T-cell (primary cell): ENCODE results near the gene ABCC2. TPM values are rescaled to one million over a fixed set of nuclear protein-coding genes. Genes with fewer than 3 reads are reported as not detected.
"Not testable (repeated sequence)": the region's sequence is repeated elsewhere in the genome, so short reads cannot be mapped to it uniquely, and the experiment has no call there.

Experiments
- ATAC-seq, 4 experiments: fragments of 200-7000 bp in 3 of 4; fragments of 150-1000 bp in 1 of 4; cut with Tn5 transposase; replicated peaks in 1 of 4; 1 replicate in 3 of 4; 2 replicates in 1 of 4; pipeline ENCODE4 v1.10.0; 2021; ENCODE audit warnings: moderate library complexity in 3 of 4, mild to moderate bottlenecking in 2 of 4, moderate number of reproducible peaks in 1 of 4
- CTCF ChIA-PET, 2 donors: fragments of 300-600 bp; sonication (Branson Sonifier 250); formaldehyde crosslinking; loops; one replicate each; lab custom pipeline; 2022; ENCODE audit warnings: antibody characterized with exemption in 2 of 2; lab: Charles Lee
- POLR2A ChIA-PET, 2 donors: fragments of 300-600 bp; sonication (Branson Sonifier 250); formaldehyde crosslinking; loops; one replicate each; lab custom pipeline; 2022; ENCODE audit warnings: antibody characterized with exemption in 2 of 2; lab: Charles Lee
- DNase-seq, 35 experiments: peaks; one replicate each; pipeline versions ENCODE4 v3.0.0 to v3.0.0-alpha.2; 2013 to 2023
- H3K27ac ChIP-seq: one replicate; pipeline ENCODE4 v1.5.1; 2013; ENCODE audit warnings: low read length
- H3K27me3 ChIP-seq, 2 experiments: replicated peaks in 1 of 2; 1 replicate in 1 of 2; 2 replicates in 1 of 2; pipeline versions ENCODE4 v1.6.1 to v1.7.0; 2013; ENCODE audit warnings: low read length in 1 of 2, mixed read lengths in 1 of 2; ENCODE audit not compliant: control insufficient read depth in 2 of 2, insufficient read depth in 2 of 2; ENCODE audit errors: extremely low read depth in 1 of 2
- H3K36me3 ChIP-seq, 2 donors: 1 replicate in 1 of 2; 2 replicates in 1 of 2; pipeline versions ENCODE4 v1.6.1 to v1.7.0; 2013; ENCODE audit warnings: low read length in 1 of 2; ENCODE audit not compliant: control insufficient read depth in 2 of 2, insufficient read depth in 1 of 2; ENCODE audit errors: extremely low read depth in 1 of 2
- H3K4me1 ChIP-seq, 2 experiments: 1 replicate in 1 of 2; 2 replicates in 1 of 2; pipeline versions ENCODE4 v1.6.1 to v1.7.0; 2013; ENCODE audit warnings: low read length in 2 of 2, mixed read lengths in 1 of 2; ENCODE audit not compliant: insufficient read depth in 2 of 2, control insufficient read depth in 1 of 2; ENCODE audit errors: extremely low read depth in 1 of 2
- H3K4me3 ChIP-seq, 2 donors: 1 replicate in 1 of 2; 2 replicates in 1 of 2; pipeline versions ENCODE4 v1.5.1 to v1.7.0; 2013; ENCODE audit warnings: mild to moderate bottlenecking in 2 of 2, low read length in 1 of 2, moderate library complexity in 1 of 2; ENCODE audit not compliant: control insufficient read depth in 1 of 2; ENCODE audit errors: extremely low read depth in 1 of 2
- H3K9me3 ChIP-seq: 2 replicates; pipeline ENCODE4 v1.7.0; 2013
- H3K27ac Mint-ChIP-seq, 2 donors: one replicate each; pipeline ENCODE4 v1.8.0; 2020 to 2021; ENCODE audit warnings: mild to moderate bottlenecking in 2 of 2, mixed read lengths in 2 of 2
- H3K27me3 Mint-ChIP-seq, 2 donors: one replicate each; pipeline ENCODE4 v1.8.0; 2021 to 2022; ENCODE audit warnings: mixed read lengths in 2 of 2
- H3K36me3 Mint-ChIP-seq: one replicate; pipeline ENCODE4 v1.8.0; 2021; ENCODE audit warnings: mixed read lengths
- H3K4me1 Mint-ChIP-seq, 3 donors: one replicate each; pipeline ENCODE4 v1.8.0; 2020 to 2022; ENCODE audit warnings: mixed read lengths in 3 of 3, mild to moderate bottlenecking in 1 of 3
- H3K4me3 Mint-ChIP-seq, 3 donors: one replicate each; pipeline ENCODE4 v1.8.0; 2020 to 2022; ENCODE audit warnings: mild to moderate bottlenecking in 3 of 3, mixed read lengths in 3 of 3, moderate library complexity in 3 of 3
- H3K9me3 Mint-ChIP-seq, 3 donors: one replicate each; pipeline ENCODE4 v1.8.0; 2020 to 2022; ENCODE audit warnings: mixed read lengths in 3 of 3
- WGBS: methylation state at CpG from one replicate; pipeline ENCODE4 v1.1.5; 2013; ENCODE audit warnings: missing lambda C conversion rate; ENCODE audit not compliant: insufficient coverage; 5-methylcytosine and 5-hydroxymethylcytosine counted together
- total RNA-seq, 35 experiments: library from RNA in 6 of 35; stranded (reverse) in 6 of 35; fragments of 120-200 nt in 1 of 35; gene quantifications; one replicate each; pipeline versions ENCODE4 v1.2.1 to v1.2.4 and lab custom pipeline; 2013 to 2026

Gene ABCC2
- total RNA-seq, 5 donors from 2014 or later (not counting 1 experiment from before 2014, with no cell fraction given): 2.8 to 5.6 (median 4.0) TPM

- ATAC-seq (no peak), DNase-seq (no peak)
- H3K27me3 Mint-ChIP-seq: peaks cover 3 to 15% of the 10 kb centered on the region in 2 donors
- no peaks in the 10 kb centered on the region for H3K9me3 Mint-ChIP-seq
- H3K4me1 Mint-ChIP-seq: no peaks in the 10 kb centered on the region
- H3K36me3 Mint-ChIP-seq: no peaks in the 10 kb centered on the region
- no peaks in the 10 kb centered on the region for H3K9me3 ChIP-seq
- POLR2A ChIA-PET: no interaction called here
- no peaks in the 10 kb centered on the region for H3K4me1 ChIP-seq
- H3K4me3 Mint-ChIP-seq: no peak overlapping the region
- CTCF ChIA-PET: interaction anchor here (0.6 to 1.3 kb wide), 5 partner anchors 11 to 187 kb away, joined by 3 to 6 read pairs (median 4); no protein-coding TSS in a partner anchor
- no peak overlapping the region for H3K27ac ChIP-seq
- WGBS: 89% methylated on average over 3 of the region's 8 CpGs
- H3K27ac Mint-ChIP-seq: no peak overlapping the region
- no peaks in the 10 kb centered on the region for H3K36me3 ChIP-seq
- no peak overlapping the region for H3K4me3 ChIP-seq
- peaks cover 0 to 4% of the 10 kb centered on the region in 2 experiments for H3K27me3 ChIP-seq
These were observed 76.4 kb downstream of the ABCC2 start for GRCh38 chr10:99858849-99859248.

GRCh38 chr10:99859585-99859984 is 77.1 kb downstream of the ABCC2 start:
- no peaks in the 10 kb centered on the region for H3K4me1 ChIP-seq
- no peaks in the 10 kb centered on the region for H3K9me3 ChIP-seq
- H3K27me3 ChIP-seq: peaks cover 0 to 4% of the 10 kb centered on the region in 2 experiments
- H3K4me3 Mint-ChIP-seq: no peak overlapping the region
- ATAC-seq (no peak), DNase-seq (peak in 1 of 35 experiments; percentile 20)
- CTCF ChIA-PET: interaction anchor here (0.6 to 1.3 kb wide), 5 partner anchors 11 to 186 kb away, joined by 3 to 6 read pairs (median 4); no protein-coding TSS in a partner anchor
- no peaks in the 10 kb centered on the region for H3K9me3 Mint-ChIP-seq
- peaks cover 9 to 22% of the 10 kb centered on the region in 2 donors for H3K27me3 Mint-ChIP-seq
- H3K36me3 ChIP-seq: no peaks in the 10 kb centered on the region
- H3K4me1 Mint-ChIP-seq: no peaks in the 10 kb centered on the region
- no peak overlapping the region for H3K4me3 ChIP-seq
- 17% methylated on average over 3 of the region's 5 CpGs for WGBS
- POLR2A ChIA-PET: no interaction called here
- no peak overlapping the region for H3K27ac Mint-ChIP-seq
- H3K27ac ChIP-seq: no peak overlapping the region
- H3K36me3 Mint-ChIP-seq: no peaks in the 10 kb centered on the region

GRCh38 chr10:99860466-99860865 is 78.0 kb downstream of the ABCC2 start:
- H3K4me3 Mint-ChIP-seq: no peak overlapping the region
- no peak overlapping the region for H3K27ac Mint-ChIP-seq
- POLR2A ChIA-PET: no interaction called here
- Histone ChIP-seq H3K27me3 (peaks cover 0 to 4% of the 10 kb centered on the region in 2 experiments), H3K9me3 (no peaks in the 10 kb centered on the region), H3K27ac (no peak overlapping the region), H3K36me3 (no peaks in the 10 kb centered on the region), H3K4me3 (no peak overlapping the region), H3K4me1 (no peaks in the 10 kb centered on the region)
- no peaks in the 10 kb centered on the region for H3K4me1 Mint-ChIP-seq
- WGBS: 75% methylated on average over 2 of the region's 8 CpGs
- no peak for DNase-seq
- peaks cover 0 to 1% (median 0%) of the 10 kb centered on the region in 3 donors for H3K9me3 Mint-ChIP-seq
- CTCF ChIA-PET: interaction anchor here in 1 of 2 donors (1.3 kb wide), 1 partner anchor 10 kb away, joined by 5 read pairs; no protein-coding TSS in a partner anchor
- no peak for ATAC-seq
- peaks cover 16 to 28% of the 10 kb centered on the region in 2 donors for H3K27me3 Mint-ChIP-seq
- H3K36me3 Mint-ChIP-seq: no peaks in the 10 kb centered on the region

- H3K27ac Mint-ChIP-seq, ATAC-seq, H3K27ac ChIP-seq, CTCF ChIA-PET, H3K36me3 Mint-ChIP-seq, H3K4me3 ChIP-seq, POLR2A ChIA-PET, DNase-seq, H3K27me3 ChIP-seq, H3K4me1 Mint-ChIP-seq, H3K4me3 Mint-ChIP-seq, H3K4me1 ChIP-seq, H3K9me3 ChIP-seq, H3K36me3 ChIP-seq: not testable (repeated sequence)
- Mint-ChIP-seq H3K9me3 (peaks cover 5 to 26% (median 11%) of the 10 kb centered on the region in 3 donors), H3K27me3 (peaks cover 44 to 45% of the 10 kb centered on the region in 2 donors)
- WGBS: no CpG with 5 or more reads among the region's 9 CpGs
These were observed 81.2 kb downstream of the ABCC2 start for GRCh38 chr10:99863535-99864240.

GRCh38 chr10:99867250-99867649 is 84.8 kb downstream of the ABCC2 start:
- CTCF ChIA-PET, ATAC-seq, H3K27ac Mint-ChIP-seq, H3K4me3 ChIP-seq, H3K9me3 ChIP-seq, H3K36me3 Mint-ChIP-seq, POLR2A ChIA-PET, DNase-seq, H3K4me3 Mint-ChIP-seq, H3K27ac ChIP-seq, H3K36me3 ChIP-seq: not testable (repeated sequence)
- Mint-ChIP-seq H3K27me3 (peaks cover 53 to 64% of the 10 kb centered on the region in 2 donors), H3K9me3 (peaks cover 5 to 27% (median 11%) of the 10 kb centered on the region in 3 donors), H3K4me1 (peaks cover 19 to 23% (median 21%) of the 10 kb centered on the region in 3 donors)
- Histone ChIP-seq H3K27me3 (peaks cover 0 to 25% of the 10 kb centered on the region in 2 experiments), H3K4me1 (peaks cover 3 to 19% of the 10 kb centered on the region in 2 experiments)
- no CpG with 5 or more reads among the region's 3 CpGs for WGBS

GRCh38 chr10:99869581-99870122 is 87.2 kb downstream of the ABCC2 start:
- Mint-ChIP-seq H3K9me3 (peaks cover 5 to 27% (median 11%) of the 10 kb centered on the region in 3 donors), H3K27ac (no peak overlapping the region), H3K36me3 (peaks cover 9% of the 10 kb centered on the region), H3K4me1 (peaks cover 19 to 23% (median 21%) of the 10 kb centered on the region in 3 donors), H3K4me3 (peak overlapping the region in 1 of 3 donors; percentile 63), H3K27me3 (peaks cover 65 to 82% of the 10 kb centered on the region in 2 donors)
- H3K9me3 ChIP-seq: no peaks in the 10 kb centered on the region
- 45% methylated on average over 6 of the region's 9 CpGs for WGBS
- H3K27ac ChIP-seq: no peak overlapping the region
- ChIA-PET CTCF (interaction anchor here (0.6 to 1.2 kb wide), 8 partner anchors 9 to 639 kb away, joined by 3 to 8 read pairs (median 6); partner anchors contain the start of gene DNMBP (in 1 of the 2)), POLR2A (interaction anchor here (0.6 to 0.9 kb wide), 4 partner anchors 13 to 666 kb away, joined by 3 to 11 read pairs (median 4); partner anchors contain the start of gene HIF1AN (in 1 of the 2))
- ATAC-seq: peak in 1 of 4 experiments; percentile 11
- peak overlapping the region in 1 of 2 donors; percentile 5 for H3K4me3 ChIP-seq
- H3K36me3 ChIP-seq: no peaks in the 10 kb centered on the region
- peaks cover 0 to 38% of the 10 kb centered on the region in 2 experiments for H3K27me3 ChIP-seq
- DNase-seq: no peak
- H3K4me1 ChIP-seq: peaks cover 3 to 19% of the 10 kb centered on the region in 2 experiments
